NCI-H146 (cell line): Measurements from ENCODE around the gene ADM2.
A peak's percentile ranks its signal among the peaks of the same experiment; 100 is the strongest.
"Not testable (repeated sequence)": the region's sequence is repeated elsewhere in the genome, so short reads cannot be mapped to it uniquely, and the experiment has no call there.

Experiments used
- DNase-seq: peaks from one replicate; lab custom pipeline; 2025; lab: John Stamatoyannopoulos, UW

ADM2 gene

GRCh38 chr22:50506611-50507420 is 25.5 kb downstream of the ADM2 start:
- DNase-seq = peak; percentile 65

DNA sequence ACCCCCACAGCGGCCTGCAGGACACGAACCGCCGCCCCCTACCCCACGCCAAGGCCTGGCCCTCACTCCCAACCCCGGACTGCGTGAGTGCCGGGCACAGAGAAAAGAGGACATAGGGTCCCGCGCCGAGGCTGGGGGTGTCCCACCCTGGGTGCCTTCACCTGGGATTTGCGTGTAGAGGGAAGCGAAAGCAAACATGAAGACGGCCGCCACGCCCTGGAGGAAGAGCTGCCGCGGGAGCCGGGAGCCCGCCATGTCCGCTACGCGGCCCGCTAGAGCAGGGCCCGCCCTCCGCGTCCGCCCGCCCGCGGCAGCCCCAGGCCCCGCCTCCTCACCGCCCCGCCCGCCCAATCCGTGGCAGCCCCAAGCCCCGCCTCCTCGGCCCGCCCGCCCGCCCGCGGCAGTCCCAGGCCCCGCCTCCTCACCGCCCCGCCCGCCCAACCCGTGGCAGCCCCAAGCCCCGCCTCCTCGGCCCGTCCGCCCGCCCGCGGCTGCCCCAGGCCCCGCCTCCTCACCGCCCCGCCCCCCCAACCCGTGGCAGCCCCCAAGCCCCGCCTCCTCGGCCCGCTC is 26.2 kb downstream of the ADM2 start, which contains the start of gene LMF2:
Gene LMF2 (minus strand): TSS at position 282 of the 570 bp plus-strand sequence. CDS start 27 bp downstream, at position 255.
- no peak for DNase-seq

DNA sequence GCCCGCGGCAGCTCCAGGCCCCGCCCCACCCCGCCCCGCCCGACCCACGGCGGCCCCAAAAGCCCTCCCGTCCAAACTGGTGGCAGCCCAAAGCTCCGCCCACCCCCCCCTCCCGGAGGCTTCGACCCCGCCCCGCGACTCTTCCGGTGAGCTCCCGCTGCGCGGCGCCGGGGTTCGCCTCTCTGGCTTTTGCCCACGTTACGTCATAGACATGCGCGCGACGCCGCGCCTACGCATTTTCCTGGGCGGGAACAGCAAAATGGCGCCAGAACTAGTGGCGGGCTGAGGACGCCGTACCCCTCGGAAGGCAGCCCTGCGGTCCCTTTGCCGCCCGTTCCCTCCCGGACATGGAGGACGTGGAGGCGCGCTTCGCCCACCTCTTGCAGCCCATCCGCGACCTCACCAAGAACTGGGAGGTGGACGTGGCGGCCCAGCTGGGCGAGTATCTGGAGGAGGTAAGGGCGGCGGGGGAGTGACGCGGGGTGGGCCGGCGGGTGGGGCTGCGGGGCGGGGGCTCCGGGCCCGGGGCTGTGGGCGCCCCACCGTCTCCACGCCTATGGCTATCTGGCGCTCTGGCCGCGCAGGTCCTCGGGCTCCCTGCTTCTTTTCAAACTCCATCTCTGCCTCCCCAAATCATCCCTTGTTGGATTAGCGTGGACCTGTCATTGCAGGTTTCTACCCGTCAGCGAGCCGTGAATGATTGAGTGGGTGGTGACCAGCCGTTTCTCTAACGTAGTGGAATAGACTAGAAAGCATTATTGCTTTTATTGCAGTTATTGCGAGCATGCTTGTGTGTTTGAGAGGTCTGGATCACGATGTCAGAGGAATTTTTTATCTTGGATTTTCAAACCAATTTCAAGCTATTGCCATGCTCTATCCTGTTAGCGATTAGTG is 26.9 kb downstream of the ADM2 start, which contains the start of gene NCAPH2:
Gene NCAPH2 (plus strand): TSS at position 234 of the 894 bp plus-strand sequence. CDS start 114 bp downstream, at position 348.
- DNase-seq = peak; percentile 89

DNA sequence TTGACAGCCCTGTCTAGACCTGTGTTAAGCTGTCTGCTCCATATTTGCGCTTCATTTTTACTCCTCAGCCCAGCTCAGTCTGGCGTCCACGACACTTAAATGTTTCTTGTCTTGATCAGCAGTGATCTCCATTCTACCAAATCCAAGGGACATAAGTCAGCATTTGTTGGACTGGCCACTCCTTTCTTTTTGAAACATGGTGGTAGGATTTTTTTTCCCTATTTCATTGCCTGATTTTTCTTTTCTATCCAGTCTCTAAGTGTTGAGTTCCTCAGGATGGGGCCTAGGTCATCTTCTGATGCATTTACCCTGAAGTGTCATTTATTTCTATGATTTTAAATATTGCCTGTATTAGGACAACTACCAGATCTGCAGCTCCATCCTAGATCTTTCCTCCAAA is 27.6 kb downstream of the ADM2 start:
- no peak for DNase-seq

GRCh38 chr22:50513175-50513574 is 31.8 kb downstream of the ADM2 start:
- DNase-seq = no peak

DNA sequence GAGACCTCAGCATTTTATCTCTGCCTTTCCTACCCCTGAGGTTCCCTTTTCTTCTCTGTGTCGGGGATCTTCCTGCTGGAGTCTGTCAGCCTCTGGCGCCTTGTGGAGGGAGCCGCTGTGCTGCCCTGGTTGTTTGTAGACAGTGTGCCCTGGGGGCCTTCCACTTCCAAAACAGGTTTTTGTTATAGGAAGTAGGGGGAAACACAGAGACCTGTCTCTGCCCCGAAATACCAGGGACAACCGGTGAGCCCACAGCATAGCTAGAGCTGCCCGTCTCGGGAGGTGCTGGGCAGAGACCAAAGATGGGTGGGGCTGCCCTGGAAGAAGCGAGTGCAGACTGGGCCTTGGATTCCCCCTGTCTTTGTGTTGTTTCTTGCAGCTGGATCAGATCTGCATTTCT is 34.7 kb downstream of the ADM2 start:
- no peak for DNase-seq

DNA sequence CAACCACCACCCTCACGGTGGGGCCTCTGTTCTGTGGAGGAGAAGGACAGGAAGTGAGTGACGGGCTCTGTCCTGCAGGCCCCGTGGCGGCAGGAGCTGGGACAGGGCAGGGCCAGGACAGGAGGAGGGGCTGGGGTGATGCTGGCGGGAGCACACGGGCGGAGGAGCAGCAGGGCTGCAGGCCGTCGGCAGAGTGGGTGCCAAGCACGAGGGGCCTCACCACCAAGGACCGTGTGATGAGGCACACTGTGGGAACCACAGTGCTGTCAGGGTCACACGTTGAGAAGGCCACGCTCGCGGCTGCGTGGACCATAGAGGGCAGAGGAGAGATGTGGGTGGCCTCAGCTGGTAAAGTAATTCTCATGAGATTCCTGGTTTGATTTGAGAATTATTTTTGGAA is 35.5 kb downstream of the ADM2 start:
- no peak for DNase-seq

GRCh38 chr22:50517495-50518260 is 36.3 kb downstream of the ADM2 start:
- DNase-seq = no peak

DNA sequence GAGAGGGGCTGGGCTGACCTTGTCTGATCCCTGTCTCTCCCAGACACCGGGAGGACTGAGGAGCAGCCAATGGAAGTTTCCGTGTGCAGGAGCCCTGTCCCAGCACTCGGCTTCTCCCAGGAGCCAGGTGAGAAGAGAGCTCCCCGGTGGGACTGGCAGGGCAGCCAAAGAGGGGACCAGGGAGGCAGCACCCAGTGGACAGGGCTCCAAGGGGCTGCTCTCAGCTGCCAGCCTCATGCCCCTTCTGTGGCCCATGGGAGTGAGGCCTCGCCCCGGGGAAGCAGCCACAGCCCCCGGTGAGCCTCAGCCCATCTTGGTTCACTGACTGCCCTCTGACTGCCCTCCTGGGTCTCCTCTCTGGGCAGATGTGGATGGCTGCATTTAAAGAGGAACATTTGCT is 37.3 kb downstream of the ADM2 start:
- no peak for DNase-seq

DNA sequence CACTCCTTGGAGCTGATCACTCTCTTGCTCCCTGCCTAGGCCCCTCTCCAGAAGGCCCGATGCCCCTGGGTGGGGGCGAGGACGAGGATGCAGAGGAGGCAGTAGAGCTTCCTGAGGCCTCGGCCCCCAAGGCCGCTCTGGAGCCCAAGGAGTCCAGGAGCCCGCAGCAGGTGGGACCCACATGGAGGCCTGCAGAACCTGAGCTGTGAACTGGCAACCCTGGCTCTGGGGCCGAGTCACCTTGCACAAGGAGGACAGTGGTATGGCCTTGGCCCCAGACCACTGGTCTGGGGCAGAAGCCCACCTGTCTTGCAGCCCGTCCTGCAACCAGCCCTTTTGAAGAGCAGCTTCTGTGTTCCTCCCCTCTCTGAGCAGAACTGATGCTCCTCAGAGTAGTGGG is 37.8 kb downstream of the ADM2 start:
- no peak for DNase-seq

DNA sequence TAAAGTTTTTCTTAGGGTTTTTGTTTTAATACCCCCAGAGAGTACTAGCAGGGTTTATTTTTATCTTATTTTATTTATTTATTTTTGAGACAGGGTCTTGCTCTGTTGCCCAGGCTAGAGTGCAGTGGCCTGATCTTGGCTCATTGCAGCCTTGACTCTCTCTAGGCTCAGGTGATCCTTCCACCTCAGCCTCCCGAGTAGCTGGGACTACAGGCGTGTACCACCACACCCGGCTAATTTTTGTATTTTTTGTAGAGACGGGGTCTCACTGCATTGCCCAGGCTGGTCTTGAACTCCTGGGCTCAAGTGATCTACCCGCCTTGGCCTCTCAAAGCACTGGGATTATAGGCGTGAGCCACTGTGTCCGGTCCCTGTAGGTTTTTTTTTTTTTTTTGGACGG is 38.8 kb downstream of the ADM2 start:
- not testable (repeated sequence) for DNase-seq

DNA sequence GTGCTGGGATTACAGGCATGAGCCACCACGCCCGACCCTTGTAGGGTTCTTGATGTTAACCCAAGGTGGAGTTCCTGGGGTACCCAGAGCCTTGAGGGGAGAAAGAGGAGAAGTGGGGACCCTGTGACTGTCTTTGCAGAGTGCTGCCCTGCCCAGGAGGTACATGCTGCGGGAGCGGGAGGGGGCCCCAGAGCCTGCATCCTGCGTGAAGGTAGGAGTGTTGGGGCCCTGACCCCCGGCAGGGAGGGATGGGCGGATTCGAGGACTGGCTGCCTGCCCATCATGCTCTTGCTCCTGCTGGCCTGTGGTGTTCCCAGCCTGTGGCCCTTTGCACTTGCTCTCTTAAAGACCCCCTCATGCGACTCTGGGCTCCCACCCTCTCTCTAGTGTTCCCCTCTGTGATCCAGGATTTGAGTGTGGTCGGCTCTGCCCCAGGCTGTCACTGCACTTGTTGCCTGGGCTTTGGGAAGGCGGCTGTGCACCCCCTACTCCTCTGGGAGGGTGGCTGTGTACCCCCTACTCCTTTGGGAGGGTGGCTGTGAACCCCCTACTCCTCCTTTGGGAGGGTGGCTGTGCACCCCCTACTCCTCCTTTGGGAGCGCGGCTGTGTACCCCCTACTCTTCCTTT is 39.6 kb downstream of the ADM2 start:
- no peak for DNase-seq

DNA sequence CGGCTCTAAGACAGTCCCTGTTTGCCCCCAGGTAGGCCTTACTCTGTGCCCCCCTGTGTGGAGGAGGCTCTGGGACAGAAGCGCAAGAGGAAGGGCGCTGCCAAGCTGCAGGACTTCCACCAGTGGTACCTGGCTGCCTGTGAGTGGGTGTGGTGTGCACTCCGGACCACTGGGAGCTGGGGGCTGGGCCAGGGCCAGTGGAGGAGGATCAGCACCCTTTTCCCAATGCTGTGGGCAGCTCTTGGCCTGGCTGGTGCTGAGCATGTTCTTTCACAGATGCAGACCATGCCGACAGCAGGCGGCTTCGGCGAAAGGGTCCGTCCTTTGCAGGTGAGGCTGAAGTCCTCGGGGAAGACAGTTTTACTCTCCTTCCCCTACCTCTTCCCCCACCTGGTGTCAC is 40.4 kb downstream of the ADM2 start:
- DNase-seq = no peak

DNA sequence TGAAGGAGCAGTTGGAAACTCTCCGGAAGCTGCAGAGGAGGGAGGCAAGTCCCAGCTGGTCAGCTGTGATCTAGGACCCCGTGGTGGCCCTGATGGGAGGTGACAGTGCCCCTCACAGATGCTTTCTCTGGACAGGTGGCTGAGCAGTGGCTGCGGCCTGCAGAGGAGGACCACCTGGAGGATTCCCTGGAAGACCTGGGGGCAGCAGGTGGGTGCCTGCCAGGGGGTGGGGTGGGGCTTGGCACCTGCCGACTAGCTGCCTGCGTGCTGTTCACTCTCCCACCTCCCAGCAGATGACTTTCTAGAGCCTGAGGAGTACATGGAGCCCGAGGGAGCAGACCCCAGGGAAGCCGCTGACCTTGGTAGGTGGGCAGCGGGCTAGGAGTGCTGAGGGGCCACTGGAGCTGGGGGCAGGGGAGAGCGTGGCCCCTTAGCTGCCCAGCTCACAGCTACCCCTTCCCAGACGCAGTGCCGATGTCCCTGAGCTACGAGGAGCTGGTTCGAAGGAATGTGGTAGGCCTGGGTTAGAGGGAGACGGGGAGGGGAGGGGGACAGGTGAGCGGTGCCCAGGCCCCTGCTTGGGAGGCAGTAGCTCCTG is 41.0 kb downstream of the ADM2 start:
- DNase-seq = no peak

- no peak for DNase-seq
These were observed 41.6 kb downstream of the ADM2 start for GRCh38 chr22:50522806-50523438.

DNA sequence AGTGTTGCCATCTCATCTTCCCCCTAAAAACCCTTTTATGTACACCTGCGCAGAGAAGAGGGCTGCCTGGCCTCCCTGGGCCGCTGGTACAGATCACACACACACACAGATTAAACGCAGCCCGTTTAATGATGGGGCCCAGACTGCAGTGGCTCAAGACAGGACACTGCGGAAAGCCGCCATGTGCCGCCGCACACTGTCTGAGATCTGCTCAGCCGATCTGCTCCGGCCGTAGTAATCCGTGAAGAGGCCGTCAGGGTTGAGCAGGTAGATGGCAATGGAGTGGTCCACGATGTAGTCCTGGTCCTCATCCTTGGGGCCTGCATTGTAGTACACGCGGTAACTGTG is 42.1 kb downstream of the ADM2 start:
- DNase-seq = no peak

DNA sequence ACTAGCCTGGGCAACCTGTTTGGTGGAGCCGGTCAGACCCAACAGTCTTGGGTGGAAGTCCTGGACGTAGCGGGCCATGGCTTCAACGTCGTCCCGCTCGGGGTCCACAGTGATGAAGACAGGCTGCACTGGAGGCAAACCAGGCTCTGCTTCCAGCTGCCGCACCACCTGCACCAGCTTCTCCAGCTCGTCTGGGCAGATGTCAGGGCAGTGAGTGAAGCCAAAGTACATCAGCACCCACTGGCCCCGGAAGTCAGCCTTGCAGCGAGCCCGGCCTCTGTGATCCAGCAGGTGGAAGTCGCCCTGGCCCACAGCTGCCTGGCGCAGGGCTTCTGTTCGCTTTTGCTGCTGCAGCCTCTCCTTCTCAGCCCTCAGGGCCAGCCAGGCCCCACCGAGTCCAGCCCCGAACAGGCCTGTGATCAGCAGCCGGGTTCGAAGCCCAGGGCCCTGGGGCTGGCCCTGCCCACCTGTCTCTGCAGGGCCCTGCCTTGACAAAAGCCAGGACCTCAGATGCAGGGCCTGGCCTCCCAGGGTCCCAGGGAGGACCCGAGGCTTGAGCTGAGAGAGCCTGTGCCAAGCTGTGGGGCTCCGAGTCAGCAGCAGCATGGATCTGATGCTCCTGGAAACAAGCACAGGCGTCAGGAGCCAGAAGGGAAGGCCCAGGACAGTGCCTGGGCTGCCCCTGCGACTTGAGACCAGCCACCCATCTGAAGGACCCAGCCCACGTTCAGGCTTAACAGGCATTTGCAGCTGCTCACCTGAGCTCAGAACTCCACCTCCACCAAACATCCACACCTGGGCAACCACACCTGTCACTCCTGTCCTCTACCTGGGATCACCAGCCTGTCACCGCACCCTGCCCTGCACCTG is 42.7 kb downstream of the ADM2 start:
- peak; percentile 47 for DNase-seq

DNA sequence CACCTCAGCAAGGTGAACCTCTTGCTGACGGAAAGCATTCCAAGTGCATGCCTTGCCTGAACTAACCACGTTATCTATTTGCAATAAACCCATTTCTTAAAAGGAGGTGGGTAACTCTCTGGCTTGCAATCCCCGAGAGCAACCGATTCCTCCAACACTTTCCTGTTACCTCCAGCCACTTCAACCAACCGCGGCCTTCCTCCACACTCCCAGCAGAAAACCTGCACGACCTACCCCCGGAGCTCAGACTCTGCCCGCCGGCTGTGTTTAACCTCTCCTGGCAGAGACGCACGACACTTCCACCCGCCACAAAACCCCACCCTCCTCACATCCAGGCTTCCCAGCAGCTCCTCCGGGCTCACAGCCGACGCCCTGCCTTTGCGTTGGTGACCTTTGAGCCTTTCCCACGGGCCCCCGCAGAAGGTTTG is 43.3 kb downstream of the ADM2 start:
- no peak for DNase-seq

GRCh38 chr22:50525104-50525857 is 43.9 kb downstream of the ADM2 start, which contains the start of gene SCO2:
TSS of gene SCO2 (minus strand) at chr22:50525598. CDS start at chr22:50524411, 1,187 bp downstream.
- DNase-seq = peak; percentile 93
